ENCODE results near the gene TMEM161B. TPM values are rescaled to one million over a fixed set of nuclear protein-coding genes. Genes with fewer than 3 reads are reported as not detected.
"Not testable (repeated sequence)": the region's sequence is repeated elsewhere in the genome, so short reads cannot be mapped to it uniquely, and the experiment has no call there.

The TMEM161B gene
- total RNA-seq, 1 donor from 2014 or later = 7.3 TPM

DNA sequence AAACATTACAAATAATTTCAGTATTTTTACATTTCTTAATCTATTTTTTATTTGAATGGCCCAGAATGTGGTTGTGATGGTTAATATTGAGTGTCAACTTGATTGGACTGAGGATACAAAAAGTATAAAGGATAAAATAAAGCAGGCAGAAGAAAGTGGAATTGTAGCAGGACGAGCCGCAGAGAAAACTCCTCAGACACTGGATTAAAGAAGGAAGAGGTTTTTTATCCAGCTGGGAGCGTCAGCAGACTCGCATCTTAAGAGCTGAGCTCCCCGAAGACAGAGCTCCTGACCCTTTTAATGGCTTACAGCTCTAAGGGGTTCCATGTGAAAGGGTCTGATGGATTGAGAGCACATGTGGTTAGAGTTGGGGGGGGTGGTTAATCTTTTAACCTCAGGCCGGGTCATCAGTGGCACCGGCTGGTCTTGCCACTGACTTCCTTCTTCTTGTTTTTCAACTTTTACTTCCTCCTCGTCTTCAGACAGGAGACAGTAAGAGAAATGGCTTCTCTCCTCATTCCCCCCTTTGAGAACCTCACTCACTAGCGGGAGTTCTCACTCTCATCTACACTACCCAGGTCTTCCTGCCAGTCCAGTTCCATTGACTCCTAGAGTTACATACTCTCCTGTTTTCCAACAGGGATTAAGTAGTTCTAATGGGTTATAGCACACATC, 80.0 kb downstream of the TMEM161B start:
- no peak for DNase-seq (ENCODE audit: low spot score)
- ATAC-seq = no peak

DNA sequence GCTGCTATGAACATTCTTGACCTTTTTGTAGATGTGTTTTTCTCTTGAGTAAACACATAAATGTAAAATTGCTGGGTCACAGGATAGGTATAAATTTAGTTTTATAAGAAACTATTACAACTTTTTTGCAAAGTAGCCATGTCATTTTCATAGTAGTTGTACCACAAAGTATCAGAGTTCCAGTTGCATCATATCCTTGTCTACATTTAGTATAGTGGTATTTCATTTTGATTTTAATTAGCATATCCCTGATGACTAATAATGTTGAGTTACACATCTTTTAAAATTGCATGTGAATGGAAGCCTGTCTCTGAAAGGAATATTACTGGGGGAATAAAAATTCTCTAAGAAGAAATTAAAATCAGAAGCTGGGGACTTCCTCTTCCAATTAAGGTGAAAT, 85.4 kb downstream of the TMEM161B start:
- DNase-seq (ENCODE audit: low spot score) (no peak), ATAC-seq (no peak)

- ATAC-seq = not testable (repeated sequence)
Observed at GRCh38 chr5:88177486-88177885, 91.2 kb downstream of the TMEM161B start.

GRCh38 chr5:88172847-88173758, 95.5 kb downstream of the TMEM161B start:
- DNase-seq (ENCODE audit: low spot score) (no peak), ATAC-seq (no peak)

More at GRCh38 chr5:88177486-88177885, 91.2 kb downstream of the TMEM161B start:
- not testable (repeated sequence) for DNase-seq (ENCODE audit: low spot score)

- DNase-seq (ENCODE audit: low spot score) (no peak), ATAC-seq (no peak)
Observed at GRCh38 chr5:88159591-88159990, 109.1 kb downstream of the TMEM161B start.

DNA sequence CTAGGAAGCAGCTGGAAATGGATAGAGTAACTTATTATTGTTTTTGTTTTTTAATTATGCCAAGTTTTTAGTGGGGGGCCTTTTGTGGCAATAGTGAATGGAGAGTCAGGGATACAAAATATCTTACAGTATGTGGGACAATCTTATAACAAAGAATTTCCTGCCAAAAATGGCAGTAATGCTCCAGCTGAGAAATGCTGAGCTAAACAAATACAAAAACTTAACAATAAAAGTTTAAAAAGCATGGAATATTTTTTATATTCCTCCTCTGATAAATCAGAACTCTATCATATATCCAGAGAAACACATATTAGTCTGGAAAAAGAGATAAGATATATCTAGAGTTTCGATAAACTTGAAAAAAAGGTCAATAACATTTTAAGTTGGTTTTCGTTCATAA, 110.6 kb downstream of the TMEM161B start:
- ATAC-seq (no peak), DNase-seq (ENCODE audit: low spot score) (no peak)

DNA sequence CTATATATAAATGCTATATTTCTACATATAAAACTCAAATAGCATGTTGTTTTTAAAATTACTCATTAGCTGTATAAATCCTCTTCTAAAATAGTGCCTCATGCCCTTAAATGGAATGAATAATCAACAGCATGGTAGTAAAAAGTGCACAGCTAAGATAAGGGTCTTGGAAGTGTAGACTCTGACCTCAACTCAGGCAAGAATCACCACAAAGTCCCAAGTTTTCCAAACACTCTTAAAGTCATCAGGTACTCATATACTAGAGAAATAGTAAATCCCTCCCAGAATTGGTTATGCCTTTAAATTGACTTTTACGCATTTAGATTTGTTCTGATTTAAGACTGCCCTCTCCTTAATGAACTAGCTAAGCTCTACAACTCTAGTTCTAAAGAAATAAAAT, 113.8 kb downstream of the TMEM161B start:
- ATAC-seq (no peak), DNase-seq (ENCODE audit: low spot score) (no peak)

GRCh38 chr5:88150747-88151146, 117.9 kb downstream of the TMEM161B start:
- ATAC-seq = no peak
- no peak for DNase-seq (ENCODE audit: low spot score)

GRCh38 chr5:88145611-88146467, 122.8 kb downstream of the TMEM161B start:
- DNase-seq (ENCODE audit: low spot score) (no peak), ATAC-seq (no peak)

- DNase-seq (ENCODE audit: low spot score) (no peak), ATAC-seq (no peak)
Observed at GRCh38 chr5:88145221-88145610, 123.4 kb downstream of the TMEM161B start.

All from left lobe of liver (tissue), 2 donors.